ENCODE data around the gene OAS2.

Gene OAS2

GRCh38 chr12:113059071-113059595 lies 80.8 kb downstream of the OAS2 start:
- no peak for DNase-seq (ENCODE audit: low read depth)

DNA sequence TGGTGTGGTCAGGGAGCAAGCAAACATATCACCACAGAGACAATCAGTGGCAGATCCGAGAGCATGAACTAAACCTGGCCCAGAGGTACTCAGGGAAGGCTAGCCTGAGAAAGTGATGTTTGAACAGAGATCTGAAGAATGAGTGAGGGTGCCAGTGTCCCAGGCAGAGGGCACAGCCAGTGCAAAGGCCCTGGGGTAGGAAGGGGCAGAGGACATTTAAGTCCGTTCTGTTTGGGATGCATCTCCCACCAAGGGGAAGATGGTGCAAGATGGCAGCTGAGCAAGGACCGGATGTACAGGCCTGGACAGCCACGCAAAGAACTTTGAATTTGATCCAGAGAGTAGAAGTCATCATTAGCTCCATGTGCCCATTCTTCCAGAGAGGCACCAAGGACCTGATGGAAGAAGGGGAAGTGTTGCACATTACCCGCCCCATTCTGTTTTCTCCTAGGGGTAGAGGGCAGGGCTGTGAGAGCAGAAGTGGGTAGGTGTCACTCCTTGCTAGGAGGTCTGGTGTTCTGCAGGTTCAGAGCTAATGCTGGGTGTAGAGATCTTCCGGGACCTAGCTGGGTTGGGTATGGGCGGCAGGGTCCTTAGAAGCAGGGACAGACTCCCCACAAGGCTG lies 82.1 kb downstream of the OAS2 start:
- no peak for DNase-seq (ENCODE audit: low read depth)

GRCh38 chr12:113061061-113061694 lies 82.9 kb downstream of the OAS2 start:
- DNase-seq (ENCODE audit: low read depth), result no peak
